SK-N-SH treated with all-trans-retinoic acid at 6 μM for 48 hours (cell line): ENCODE data around the gene PRKG1.
A peak's percentile ranks its signal among the peaks of the same experiment; 100 is the strongest.

Experiments
- ATAC-seq: fragments of 200-7000 bp; cut with Tn5 transposase; 3 replicates; pipeline ENCODE4 v1.9.1; 2020; ENCODE audit warnings: mild to moderate bottlenecking, moderate library complexity
- ARNTL ChIP-seq: fragments of 450-650 bp; formaldehyde crosslinking; IDR thresholded peaks from 2 replicates; pipeline ENCODE4 v1.5.0; 2020; ENCODE audit warnings: low read depth, mild to moderate bottlenecking, moderate library complexity, borderline replicate concordance
- BACH2 ChIP-seq: fragments of 250-450 bp; sonication (Bioruptor Pico); IDR thresholded peaks from 2 replicates; pipeline ENCODE4 v1.9.0; 2021; ENCODE audit warnings: mild to moderate bottlenecking, borderline replicate concordance
- CSDC2 ChIP-seq: fragments of 250-450 bp; sonication (Bioruptor Pico); IDR thresholded peaks from 2 replicates; pipeline ENCODE4 v1.5.0; 2020; ENCODE audit warnings: mild to moderate bottlenecking, moderate library complexity
- ESRRG ChIP-seq: fragments of 250-450 bp; sonication (Bioruptor Pico); IDR thresholded peaks from 2 replicates; pipeline ENCODE4 v1.6.1; 2021; ENCODE audit warnings: mild to moderate bottlenecking
- GLIS3 ChIP-seq: fragments of 250-450 bp; sonication (Bioruptor Pico); IDR thresholded peaks from 2 replicates; pipeline ENCODE4 v1.5.0; 2020; ENCODE audit warnings: mild to moderate bottlenecking, moderate library complexity
- OSR1 ChIP-seq: fragments of 250-450 bp; sonication (Bioruptor Pico); IDR thresholded peaks from 2 replicates; pipeline ENCODE4 v1.8.0; 2022; ENCODE audit warnings: moderate library complexity, mild to moderate bottlenecking, inconsistent platforms
- RARB ChIP-seq: fragments of 250-450 bp; sonication (Bioruptor Pico); IDR thresholded peaks from 2 replicates; pipeline ENCODE4 v1.8.0; 2021; ENCODE audit warnings: mild to moderate bottlenecking, moderate library complexity
- SNAI2 ChIP-seq: fragments of 250-450 bp; sonication (Bioruptor Pico); IDR thresholded peaks from 2 replicates; pipeline ENCODE4 v1.5.0; 2020; ENCODE audit warnings: mild to moderate bottlenecking, moderate library complexity
- TCF4 ChIP-seq: fragments of 250-450 bp; sonication (Bioruptor Pico); IDR thresholded peaks from 2 replicates; pipeline ENCODE4 v1.8.0; 2021; ENCODE audit warnings: mild to moderate bottlenecking, moderate library complexity, borderline replicate concordance
- TOX ChIP-seq: fragments of 250-450 bp; sonication (Bioruptor Pico); IDR thresholded peaks from 2 replicates; pipeline ENCODE4 v1.8.0; 2021; ENCODE audit warnings: mild to moderate bottlenecking, moderate library complexity, borderline replicate concordance
- ZC3H10 ChIP-seq: fragments of 250-450 bp; sonication (Bioruptor Pico); IDR thresholded peaks from 2 replicates; pipeline ENCODE4 v1.5.1; 2021; ENCODE audit warnings: mild to moderate bottlenecking, moderate library complexity
- ZFP3 ChIP-seq: fragments of 250-450 bp; sonication (Bioruptor Pico); IDR thresholded peaks from 2 replicates; pipeline ENCODE4 v1.5.0; 2020; ENCODE audit warnings: mild to moderate bottlenecking, moderate library complexity
- ZNF565 ChIP-seq: fragments of 450-650 bp; formaldehyde crosslinking; conservative IDR thresholded peaks from 2 replicates; pipeline ENCODE4 v1.5.0; 2020; ENCODE audit warnings: low read depth, mild to moderate bottlenecking, moderate library complexity
- ZNF70 ChIP-seq: fragments of 450-650 bp; formaldehyde crosslinking; IDR thresholded peaks from 2 replicates; pipeline ENCODE4 v1.5.0; 2020; ENCODE audit warnings: mild to moderate bottlenecking, moderate library complexity
- ZNF8 ChIP-seq: fragments of 450-650 bp; formaldehyde crosslinking; IDR thresholded peaks from 2 replicates; pipeline ENCODE4 v1.5.0; 2020; ENCODE audit warnings: mild to moderate bottlenecking, moderate library complexity
- TF ChIP-seq, protein P1 (sequence below): fragments of 250-450 bp; sonication (Bioruptor Pico); IDR thresholded peaks from 2 replicates; pipeline ENCODE4 v1.5.1; 2021; ENCODE audit warnings: mild to moderate bottlenecking, moderate library complexity
- TF ChIP-seq, protein P2 (sequence below): fragments of 250-450 bp; sonication (Bioruptor Pico); IDR thresholded peaks from 2 replicates; pipeline ENCODE4 v1.8.0; 2021; ENCODE audit warnings: low read depth, mild to moderate bottlenecking, moderate library complexity, borderline replicate concordance
- TF ChIP-seq, protein P3 (sequence below): fragments of 250-450 bp; sonication (Bioruptor Pico); IDR thresholded peaks from 2 replicates; pipeline ENCODE4 v1.8.0; 2020; ENCODE audit warnings: mild to moderate bottlenecking, moderate library complexity, borderline replicate concordance
- TF ChIP-seq, protein P4 (sequence below): fragments of 250-450 bp; sonication (Bioruptor Pico); IDR thresholded peaks from 2 replicates; pipeline ENCODE4 v1.5.0; 2020; ENCODE audit warnings: mild to moderate bottlenecking, moderate library complexity

PRKG1 gene

DNA sequence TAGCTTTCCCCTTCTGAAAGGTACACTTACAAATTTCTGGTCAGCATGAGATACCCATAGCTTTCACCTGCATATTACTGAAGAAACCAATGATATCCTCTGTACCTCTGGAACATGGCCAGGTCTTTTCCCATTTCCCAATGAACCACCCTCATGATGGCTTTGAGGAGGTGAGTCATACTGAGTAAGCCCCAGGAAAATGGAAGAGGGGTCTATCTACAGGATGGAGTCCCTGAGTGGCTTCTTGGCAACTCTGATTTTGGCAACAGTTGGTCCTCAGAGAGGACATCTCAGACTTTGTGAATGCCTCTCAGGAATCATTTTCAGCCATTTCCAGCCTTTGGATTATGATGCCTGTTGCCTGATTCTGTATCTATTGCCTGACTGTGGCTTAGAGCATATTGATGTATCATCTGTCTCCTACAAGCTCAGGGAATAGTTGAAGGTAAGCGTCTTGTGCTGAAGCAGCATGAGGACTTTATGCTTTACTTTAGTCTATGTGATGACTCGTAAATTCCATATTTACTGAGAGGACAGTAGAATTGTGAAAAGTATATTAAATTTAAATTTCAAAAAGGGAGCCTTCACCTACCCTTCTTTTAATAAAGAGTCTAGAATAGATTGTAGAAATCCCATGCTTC lies 1155.1 kb downstream of the PRKG1 start:
- ATAC-seq, result no peak
- TF ChIP-seq ARNTL, result no peak
- no peak for TF ChIP-seq ZFP3
- no peak for TF ChIP-seq ZC3H10 (CRISPR knock-in tag)
- TF ChIP-seq, protein P1, sequence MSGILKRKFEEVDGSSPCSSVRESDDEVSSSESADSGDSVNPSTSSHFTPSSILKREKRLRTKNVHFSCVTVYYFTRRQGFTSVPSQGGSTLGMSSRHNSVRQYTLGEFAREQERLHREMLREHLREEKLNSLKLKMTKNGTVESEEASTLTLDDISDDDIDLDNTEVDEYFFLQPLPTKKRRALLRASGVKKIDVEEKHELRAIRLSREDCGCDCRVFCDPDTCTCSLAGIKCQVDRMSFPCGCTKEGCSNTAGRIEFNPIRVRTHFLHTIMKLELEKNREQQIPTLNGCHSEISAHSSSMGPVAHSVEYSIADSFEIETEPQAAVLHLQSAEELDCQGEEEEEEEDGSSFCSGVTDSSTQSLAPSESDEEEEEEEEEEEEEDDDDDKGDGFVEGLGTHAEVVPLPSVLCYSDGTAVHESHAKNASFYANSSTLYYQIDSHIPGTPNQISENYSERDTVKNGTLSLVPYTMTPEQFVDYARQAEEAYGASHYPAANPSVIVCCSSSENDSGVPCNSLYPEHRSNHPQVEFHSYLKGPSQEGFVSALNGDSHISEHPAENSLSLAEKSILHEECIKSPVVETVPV (CRISPR knock-in tag), result no peak
- no peak for TF ChIP-seq TCF4

DNA sequence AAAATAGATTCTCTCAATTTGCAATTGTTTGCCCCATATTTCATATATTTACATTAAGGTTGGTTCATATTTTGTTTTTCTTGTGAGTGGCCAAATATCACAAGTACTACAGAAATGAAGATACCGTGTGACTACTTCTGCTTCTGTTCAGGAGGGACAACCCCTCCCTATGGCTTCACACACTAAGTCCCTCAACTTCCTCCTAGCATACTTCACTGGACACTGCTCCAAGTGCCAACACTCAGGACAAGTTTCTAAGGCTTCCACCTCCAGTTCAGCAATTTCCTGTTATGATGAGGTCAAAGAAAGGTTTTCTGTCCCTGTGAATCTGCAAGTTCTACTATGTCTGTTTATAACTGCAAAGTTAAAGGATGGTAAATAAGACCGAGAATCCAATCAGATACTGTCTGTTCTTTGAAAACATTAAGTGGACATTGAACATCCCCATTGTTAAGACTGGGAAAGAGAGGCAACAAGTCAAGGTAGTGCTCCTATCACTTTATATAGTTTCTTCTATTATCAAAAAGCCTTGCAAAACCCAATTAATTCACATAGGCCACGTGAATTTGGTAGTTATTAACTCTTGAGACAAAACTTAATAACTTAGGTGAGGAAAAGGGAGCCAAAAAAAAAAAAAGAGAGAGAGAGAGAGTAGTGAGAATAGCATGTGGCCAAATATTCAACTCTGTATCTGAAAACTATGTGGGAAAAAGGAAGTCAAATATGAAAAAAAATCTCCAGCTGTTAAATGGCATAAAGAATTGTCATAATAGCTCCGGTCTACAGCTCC lies 1158.5 kb downstream of the PRKG1 start:
- ATAC-seq, result peak; percentile 67
- TF ChIP-seq ESRRG (CRISPR knock-in tag), result no peak
- no peak for TF ChIP-seq OSR1 (CRISPR knock-in tag)
- TF ChIP-seq, protein P2, sequence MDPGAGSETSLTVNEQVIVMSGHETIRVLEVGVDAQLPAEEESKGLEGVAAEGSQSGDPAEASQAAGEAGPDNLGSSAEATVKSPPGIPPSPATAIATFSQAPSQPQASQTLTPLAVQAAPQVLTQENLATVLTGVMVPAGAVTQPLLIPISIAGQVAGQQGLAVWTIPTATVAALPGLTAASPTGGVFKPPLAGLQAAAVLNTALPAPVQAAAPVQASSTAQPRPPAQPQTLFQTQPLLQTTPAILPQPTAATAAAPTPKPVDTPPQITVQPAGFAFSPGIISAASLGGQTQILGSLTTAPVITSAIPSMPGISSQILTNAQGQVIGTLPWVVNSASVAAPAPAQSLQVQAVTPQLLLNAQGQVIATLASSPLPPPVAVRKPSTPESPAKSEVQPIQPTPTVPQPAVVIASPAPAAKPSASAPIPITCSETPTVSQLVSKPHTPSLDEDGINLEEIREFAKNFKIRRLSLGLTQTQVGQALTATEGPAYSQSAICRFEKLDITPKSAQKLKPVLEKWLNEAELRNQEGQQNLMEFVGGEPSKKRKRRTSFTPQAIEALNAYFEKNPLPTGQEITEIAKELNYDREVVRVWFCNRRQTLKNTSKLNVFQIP (CRISPR knock-in tag), result no peak
- no peak for TF ChIP-seq SNAI2 (CRISPR knock-in tag)
- TF ChIP-seq CSDC2, result no peak
- no peak for TF ChIP-seq ZFP3
- TF ChIP-seq ZNF8, result no peak
- no peak for TF ChIP-seq GLIS3
- no peak for TF ChIP-seq RARB
- TF ChIP-seq, protein P3, sequence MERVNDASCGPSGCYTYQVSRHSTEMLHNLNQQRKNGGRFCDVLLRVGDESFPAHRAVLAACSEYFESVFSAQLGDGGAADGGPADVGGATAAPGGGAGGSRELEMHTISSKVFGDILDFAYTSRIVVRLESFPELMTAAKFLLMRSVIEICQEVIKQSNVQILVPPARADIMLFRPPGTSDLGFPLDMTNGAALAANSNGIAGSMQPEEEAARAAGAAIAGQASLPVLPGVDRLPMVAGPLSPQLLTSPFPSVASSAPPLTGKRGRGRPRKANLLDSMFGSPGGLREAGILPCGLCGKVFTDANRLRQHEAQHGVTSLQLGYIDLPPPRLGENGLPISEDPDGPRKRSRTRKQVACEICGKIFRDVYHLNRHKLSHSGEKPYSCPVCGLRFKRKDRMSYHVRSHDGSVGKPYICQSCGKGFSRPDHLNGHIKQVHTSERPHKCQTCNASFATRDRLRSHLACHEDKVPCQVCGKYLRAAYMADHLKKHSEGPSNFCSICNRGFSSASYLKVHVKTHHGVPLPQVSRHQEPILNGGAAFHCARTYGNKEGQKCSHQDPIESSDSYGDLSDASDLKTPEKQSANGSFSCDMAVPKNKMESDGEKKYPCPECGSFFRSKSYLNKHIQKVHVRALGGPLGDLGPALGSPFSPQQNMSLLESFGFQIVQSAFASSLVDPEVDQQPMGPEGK (CRISPR knock-in tag), result no peak
- TF ChIP-seq TOX (CRISPR knock-in tag), result no peak
- no peak for TF ChIP-seq BACH2
- no peak for TF ChIP-seq ZC3H10 (CRISPR knock-in tag)
- no peak for TF ChIP-seq ZNF565 (CRISPR knock-in tag)
- no peak for TF ChIP-seq ARNTL
- TF ChIP-seq, protein P4, sequence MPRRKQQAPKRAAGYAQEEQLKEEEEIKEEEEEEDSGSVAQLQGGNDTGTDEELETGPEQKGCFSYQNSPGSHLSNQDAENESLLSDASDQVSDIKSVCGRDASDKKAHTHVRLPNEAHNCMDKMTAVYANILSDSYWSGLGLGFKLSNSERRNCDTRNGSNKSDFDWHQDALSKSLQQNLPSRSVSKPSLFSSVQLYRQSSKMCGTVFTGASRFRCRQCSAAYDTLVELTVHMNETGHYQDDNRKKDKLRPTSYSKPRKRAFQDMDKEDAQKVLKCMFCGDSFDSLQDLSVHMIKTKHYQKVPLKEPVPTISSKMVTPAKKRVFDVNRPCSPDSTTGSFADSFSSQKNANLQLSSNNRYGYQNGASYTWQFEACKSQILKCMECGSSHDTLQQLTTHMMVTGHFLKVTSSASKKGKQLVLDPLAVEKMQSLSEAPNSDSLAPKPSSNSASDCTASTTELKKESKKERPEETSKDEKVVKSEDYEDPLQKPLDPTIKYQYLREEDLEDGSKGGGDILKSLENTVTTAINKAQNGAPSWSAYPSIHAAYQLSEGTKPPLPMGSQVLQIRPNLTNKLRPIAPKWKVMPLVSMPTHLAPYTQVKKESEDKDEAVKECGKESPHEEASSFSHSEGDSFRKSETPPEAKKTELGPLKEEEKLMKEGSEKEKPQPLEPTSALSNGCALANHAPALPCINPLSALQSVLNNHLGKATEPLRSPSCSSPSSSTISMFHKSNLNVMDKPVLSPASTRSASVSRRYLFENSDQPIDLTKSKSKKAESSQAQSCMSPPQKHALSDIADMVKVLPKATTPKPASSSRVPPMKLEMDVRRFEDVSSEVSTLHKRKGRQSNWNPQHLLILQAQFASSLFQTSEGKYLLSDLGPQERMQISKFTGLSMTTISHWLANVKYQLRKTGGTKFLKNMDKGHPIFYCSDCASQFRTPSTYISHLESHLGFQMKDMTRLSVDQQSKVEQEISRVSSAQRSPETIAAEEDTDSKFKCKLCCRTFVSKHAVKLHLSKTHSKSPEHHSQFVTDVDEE, result no peak

DNA sequence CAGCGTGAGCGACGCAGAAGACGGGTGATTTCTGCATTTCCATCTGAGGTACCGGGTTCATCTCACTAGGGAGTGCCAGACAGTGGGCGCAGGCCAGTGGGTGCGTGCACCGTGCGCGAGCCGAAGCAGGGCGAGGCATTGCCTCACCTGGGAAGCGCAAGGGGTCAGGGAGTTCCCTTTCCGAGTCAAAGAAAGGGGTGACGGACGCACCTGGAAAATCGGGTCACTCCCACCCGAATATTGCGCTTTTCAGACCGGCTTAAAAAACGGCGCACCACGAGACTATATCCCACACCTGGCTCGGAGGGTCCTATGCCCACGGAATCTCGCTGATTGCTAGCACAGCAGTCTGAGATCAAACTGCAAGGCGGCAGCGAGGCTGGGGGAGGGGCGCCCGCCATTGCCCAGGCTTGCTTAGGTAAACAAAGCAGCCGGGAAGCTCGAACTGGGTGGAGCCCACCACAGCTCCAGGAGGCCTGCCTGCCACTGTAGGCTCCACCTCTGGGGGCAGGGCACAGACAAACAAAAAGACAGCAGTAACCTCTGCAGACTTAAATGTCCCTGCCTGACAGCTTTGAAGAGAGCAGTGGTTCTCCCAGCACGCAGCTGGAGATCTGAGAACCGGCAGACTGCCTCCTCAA lies 1159.2 kb downstream of the PRKG1 start:
- ATAC-seq, result peak; percentile 46; the same call in 2 of the 3 replicates

DNA sequence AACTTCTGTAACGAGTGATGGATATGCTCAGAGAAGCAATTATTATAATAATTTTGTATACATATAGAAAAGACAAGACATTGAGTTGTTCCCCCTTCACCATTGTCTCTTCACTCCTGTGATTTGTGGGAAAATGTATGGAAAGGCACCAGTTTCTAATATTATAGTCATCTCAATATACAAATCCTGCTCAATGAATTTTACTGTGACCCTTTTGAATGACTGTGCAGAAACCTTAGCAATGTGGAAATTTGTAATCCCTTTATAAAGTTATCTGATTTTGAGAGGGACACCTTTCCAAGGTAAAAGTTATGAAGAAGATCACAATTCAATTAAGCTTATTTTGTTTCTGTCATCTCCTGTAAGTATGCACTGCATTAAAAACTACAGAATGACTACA lies 1165.5 kb downstream of the PRKG1 start:
- TF ChIP-seq ARNTL (no peak), ESRRG (CRISPR knock-in tag) (no peak), CSDC2 (no peak), ZNF8 (no peak), ZNF565 (CRISPR knock-in tag) (no peak), ZNF70 (CRISPR knock-in tag) (no peak)
- TF ChIP-seq, protein P4, result no peak
- ATAC-seq, result no peak
